Measurements from ENCODE around the gene THEM4. TPM values are rescaled to one million over a fixed set of nuclear protein-coding genes. Genes with fewer than 3 reads are reported as not detected.

Gene THEM4
- total RNA-seq, 2 experiments from 2014 or later: 7.2 to 21.5 TPM

DNA sequence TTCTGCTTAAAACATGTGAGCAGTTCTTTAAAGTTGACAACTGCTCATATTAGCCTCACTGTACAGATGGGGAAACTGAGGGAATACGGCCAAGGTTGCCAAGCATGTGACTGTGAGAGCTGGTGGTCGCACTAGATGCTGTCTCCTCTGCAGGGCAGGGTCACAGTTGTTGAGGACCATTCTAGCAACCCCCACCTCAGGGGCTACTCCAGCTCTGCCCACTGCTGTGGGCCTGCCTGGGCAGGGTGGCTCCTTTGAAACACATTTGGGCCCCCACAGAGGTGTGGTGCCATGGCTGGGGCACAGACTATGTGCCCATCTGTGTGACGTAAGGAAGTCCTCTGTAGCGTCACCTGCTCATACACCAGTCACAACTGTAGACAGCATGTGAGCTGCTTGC is 56.6 kb downstream of the THEM4 start:
- H2AFZ ChIP-seq (ENCODE audit: low read length): no peak overlapping the region
- no peak overlapping the region for H3K4me2 ChIP-seq (ENCODE audit: low read length)
- no peaks in the 10 kb centered on the region for H3K4me1 ChIP-seq (ENCODE audit: insufficient read depth, low read length, poor library complexity, severe bottlenecking)
- H3K4me3 ChIP-seq (ENCODE audit: low read depth, low read length, poor library complexity, severe bottlenecking): no peak overlapping the region
- H3K79me2 ChIP-seq (ENCODE audit: insufficient read depth, low read depth, low read length): no peaks in the 10 kb centered on the region
- no peak overlapping the region for H3K27ac ChIP-seq (ENCODE audit: low read depth, low read length, poor library complexity, severe bottlenecking)
- ChIA-PET POLR2A (interaction anchor here (1.4 kb wide), 1 partner anchor 13 kb away, joined by 4 read pairs; no protein-coding TSS in a partner anchor), CTCF (ENCODE audit: unreplicated experiment) (no interaction called here)
- no peak for DNase-seq (ENCODE audit: low spot score)
- H4K20me1 ChIP-seq (ENCODE audit: insufficient read depth, low read length): no peaks in the 10 kb centered on the region
- intact Hi-C loops (cut with micrococcal nuclease; ENCODE audit: unreplicated experiment): no loop called here
- no peaks in the 10 kb centered on the region for H3K9me3 ChIP-seq (ENCODE audit: low read length)
- H3K36me3 ChIP-seq (ENCODE audit: insufficient read depth, low read length): no peaks in the 10 kb centered on the region
- TF ChIP-seq EZH2phosphoT487 (IDR thresholded peaks at IDR 0.05; ENCODE audit: borderline replicate concordance, low read depth, low read length) (no peak), CTCF (conservative IDR thresholded peaks at IDR 0.05; ENCODE audit: low read length) (no peak)
- no peaks in the 10 kb centered on the region for H3K9me2 ChIP-seq (ENCODE audit: insufficient read depth, low read length)
- BruUV-seq (replicated peaks): no TSS peak

DNA sequence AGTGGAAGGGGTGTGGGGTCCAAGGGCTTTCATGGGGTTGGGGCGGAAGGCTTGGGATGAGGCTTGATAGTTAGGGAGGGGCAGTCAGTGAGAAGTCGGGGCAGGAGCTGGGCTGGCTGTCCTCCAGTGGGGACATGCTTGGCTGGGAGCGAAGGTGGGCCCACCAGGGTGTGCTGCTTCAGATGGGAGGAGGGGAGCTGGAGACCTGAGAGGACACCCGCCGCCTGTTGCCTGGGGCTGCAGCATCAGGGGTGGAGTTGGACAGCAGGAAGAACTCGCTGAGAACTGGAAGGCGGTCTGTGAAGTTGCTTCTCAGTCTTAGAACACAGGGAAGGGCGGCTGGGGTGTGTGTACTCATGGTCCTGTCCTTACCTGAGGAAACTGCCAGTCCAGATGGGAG is 57.4 kb downstream of the THEM4 start:
- Histone ChIP-seq H3K9me2 (ENCODE audit: insufficient read depth, low read length) (no peaks in the 10 kb centered on the region), H4K20me1 (ENCODE audit: insufficient read depth, low read length) (no peaks in the 10 kb centered on the region), H3K4me3 (ENCODE audit: low read depth, low read length, poor library complexity, severe bottlenecking) (no peak overlapping the region), H3K36me3 (ENCODE audit: insufficient read depth, low read length) (no peaks in the 10 kb centered on the region), H3K79me2 (ENCODE audit: insufficient read depth, low read depth, low read length) (no peaks in the 10 kb centered on the region), H3K9me3 (ENCODE audit: low read length) (no peaks in the 10 kb centered on the region), H3K27ac (ENCODE audit: low read depth, low read length, poor library complexity, severe bottlenecking) (no peak overlapping the region), H3K4me2 (ENCODE audit: low read length) (no peak overlapping the region), H2AFZ (ENCODE audit: low read length) (no peak overlapping the region), H3K4me1 (ENCODE audit: insufficient read depth, low read length, poor library complexity, severe bottlenecking) (no peaks in the 10 kb centered on the region)
- no peak for DNase-seq (ENCODE audit: low spot score)
- no peak for TF ChIP-seq CTCF (conservative IDR thresholded peaks at IDR 0.05; ENCODE audit: low read length)
- TF ChIP-seq EZH2phosphoT487 (IDR thresholded peaks at IDR 0.05; ENCODE audit: borderline replicate concordance, low read depth, low read length): no peak
- BruUV-seq (replicated peaks): no TSS peak
- POLR2A ChIA-PET: interaction anchor here (1.4 kb wide), 1 partner anchor 14 kb away, joined by 4 read pairs; no protein-coding TSS in a partner anchor
- intact Hi-C loops (cut with micrococcal nuclease; ENCODE audit: unreplicated experiment): no loop called here
- CTCF ChIA-PET (ENCODE audit: unreplicated experiment): no interaction called here

- H3K4me1 ChIP-seq (ENCODE audit: insufficient read depth, low read length, poor library complexity, severe bottlenecking): peaks cover 5% of the 10 kb centered on the region
- no peak overlapping the region for H3K4me3 ChIP-seq (ENCODE audit: low read depth, low read length, poor library complexity, severe bottlenecking)
- H3K9me3 ChIP-seq (ENCODE audit: low read length): no peaks in the 10 kb centered on the region
- POLR2A ChIA-PET: no interaction called here
- intact Hi-C loops (cut with micrococcal nuclease; ENCODE audit: unreplicated experiment): loop anchor here (2.0 kb wide), 1 partner anchor 75 kb away; no protein-coding TSS in a partner anchor
- H4K20me1 ChIP-seq (ENCODE audit: insufficient read depth, low read length): no peaks in the 10 kb centered on the region
- H3K4me2 ChIP-seq (ENCODE audit: low read length): no peak overlapping the region
- DNase-seq (ENCODE audit: low spot score): no peak
- H3K27ac ChIP-seq (ENCODE audit: low read depth, low read length, poor library complexity, severe bottlenecking): no peak overlapping the region
- no peak for TF ChIP-seq CTCF (conservative IDR thresholded peaks at IDR 0.05; ENCODE audit: low read length)
- TF ChIP-seq EZH2phosphoT487 (IDR thresholded peaks at IDR 0.05; ENCODE audit: borderline replicate concordance, low read depth, low read length): no peak
- no peaks in the 10 kb centered on the region for H3K36me3 ChIP-seq (ENCODE audit: insufficient read depth, low read length)
- no TSS peak for BruUV-seq (replicated peaks)
- no peak overlapping the region for H2AFZ ChIP-seq (ENCODE audit: low read length)
- H3K79me2 ChIP-seq (ENCODE audit: insufficient read depth, low read depth, low read length): no peaks in the 10 kb centered on the region
- CTCF ChIA-PET (ENCODE audit: unreplicated experiment): no interaction called here
- H3K9me2 ChIP-seq (ENCODE audit: insufficient read depth, low read length): no peaks in the 10 kb centered on the region
These were observed 59.4 kb downstream of the THEM4 start for GRCh38 chr1:151849871-151850270.
